ENCODE results near the gene CER1.
A peak's percentile ranks its signal among the peaks of the same experiment; 100 is the strongest.

- peak in 2 of 3 experiments; percentile 61; a peak in 2 of 4 replicates for TF ChIP-seq CTCF (IDR thresholded peaks at IDR 0.05; ENCODE audit: control extremely low read depth in 1 of 3, insufficient read depth in 1 of 3, low read depth in 1 of 3, low read length in 3 of 3)
- no peak for TF ChIP-seq SIN3A (conservative IDR thresholded peaks at IDR 0.05 in 1 of 2, IDR thresholded peaks at IDR 0.05 in 1 of 2; ENCODE audit: low read depth in 1 of 2, low read length in 2 of 2)
- no peak for TF ChIP-seq SP1 (IDR thresholded peaks at IDR 0.05; ENCODE audit: low read depth, low read length)
- TF ChIP-seq ATF2 (IDR thresholded peaks at IDR 0.05; ENCODE audit: low read length), result no peak
- TF ChIP-seq POLR2AphosphoS5 (IDR thresholded peaks at IDR 0.05; ENCODE audit: low read depth, low read length), result no peak
- no peak for TF ChIP-seq POLR2A (IDR thresholded peaks at IDR 0.05; ENCODE audit: control extremely low read depth in 1 of 2, low read depth in 2 of 2, low read length in 2 of 2)
- no peak for TF ChIP-seq RFX5 (IDR thresholded peaks at IDR 0.05; ENCODE audit: borderline replicate concordance, low read depth, low read length)
- TF ChIP-seq EZH2 (IDR thresholded peaks at IDR 0.05; ENCODE audit: low read depth, low read length, severe bottlenecking), result no peak
- TF ChIP-seq CEBPB (IDR thresholded peaks at IDR 0.05; ENCODE audit: low read depth, low read length), result no peak
- TF ChIP-seq MAX (IDR thresholded peaks at IDR 0.05), result no peak
Observed at GRCh38 chr9:14768405-14769229, 46.1 kb upstream of the CER1 start.
